Lower leg skin (tissue), 4 donors: ENCODE results near the gene GLB1L2. TPM values are rescaled to one million over a fixed set of nuclear protein-coding genes. Genes with fewer than 3 reads are reported as not detected.
A peak's percentile ranks its signal among the peaks of the same experiment; 100 is the strongest.

Source experiments
- DNase-seq, 2 donors: peaks; one replicate each; pipeline ENCODE4 v3.0.0-alpha.2; 2019; ENCODE audit warnings: low spot score in 2 of 2
- H3K4me3 ChIP-seq: fragments of 200-600 bp; sonication (generic); 2 replicates; pipeline ENCODE4 v1.5.1; 2017; ENCODE audit warnings: mild to moderate bottlenecking, low read depth; ENCODE audit not compliant: poor library complexity, severe bottlenecking
- POLR2A ChIP-seq, 2 donors: fragments of 450-650 bp; IDR thresholded peaks; one replicate each; pipeline ENCODE4 v1.6.1; 2016 to 2017; ENCODE audit warnings: antibody characterized with exemption in 2 of 2, mild to moderate bottlenecking in 1 of 2, moderate library complexity in 1 of 2
- WGBS, 2 donors: methylation state at CpG; one replicate each; pipeline ENCODE4 v1.1.5; 2018; 5-methylcytosine and 5-hydroxymethylcytosine counted together
- intact Hi-C: fragments of 100-400 bp; cut with DNase I; formaldehyde crosslinking; loops from one replicate; pipeline ENCODE4 v1.15.0; 2023; ENCODE audit warnings: low total_unique reads
- total RNA-seq, 4 donors: library from RNA; depleted of rRNA; stranded (reverse); fragments of >200 nt; gene quantifications; one replicate each; pipeline ENCODE4 v1.1.0, GENCODE V29; 2016
- TF ChIP-seq, protein P1 (sequence below), 3 donors: fragments of 450-650 bp; IDR thresholded peaks; one replicate each; pipeline ENCODE4 v1.5.1; 2016; ENCODE audit warnings: antibody characterized with exemption in 3 of 3, mild to moderate bottlenecking in 3 of 3, moderate library complexity in 2 of 3

The GLB1L2 gene
- total RNA-seq, 4 donors from 2014 or later, result 9.1 to 21.6 (median 15.1) TPM

GRCh38 chr11:134293119-134294113 lies 38.4 kb upstream of the GLB1L2 start:
- no peak overlapping the region for H3K4me3 ChIP-seq
- WGBS, 2 donors, result 75 to 81% methylated on average over 20 of the region's 20 CpGs
- peak in 1 of 2 donors; percentile 49 for DNase-seq
- no peak for TF ChIP-seq POLR2A (IDR thresholded peaks at IDR 0.05)
- TF ChIP-seq, protein P1, sequence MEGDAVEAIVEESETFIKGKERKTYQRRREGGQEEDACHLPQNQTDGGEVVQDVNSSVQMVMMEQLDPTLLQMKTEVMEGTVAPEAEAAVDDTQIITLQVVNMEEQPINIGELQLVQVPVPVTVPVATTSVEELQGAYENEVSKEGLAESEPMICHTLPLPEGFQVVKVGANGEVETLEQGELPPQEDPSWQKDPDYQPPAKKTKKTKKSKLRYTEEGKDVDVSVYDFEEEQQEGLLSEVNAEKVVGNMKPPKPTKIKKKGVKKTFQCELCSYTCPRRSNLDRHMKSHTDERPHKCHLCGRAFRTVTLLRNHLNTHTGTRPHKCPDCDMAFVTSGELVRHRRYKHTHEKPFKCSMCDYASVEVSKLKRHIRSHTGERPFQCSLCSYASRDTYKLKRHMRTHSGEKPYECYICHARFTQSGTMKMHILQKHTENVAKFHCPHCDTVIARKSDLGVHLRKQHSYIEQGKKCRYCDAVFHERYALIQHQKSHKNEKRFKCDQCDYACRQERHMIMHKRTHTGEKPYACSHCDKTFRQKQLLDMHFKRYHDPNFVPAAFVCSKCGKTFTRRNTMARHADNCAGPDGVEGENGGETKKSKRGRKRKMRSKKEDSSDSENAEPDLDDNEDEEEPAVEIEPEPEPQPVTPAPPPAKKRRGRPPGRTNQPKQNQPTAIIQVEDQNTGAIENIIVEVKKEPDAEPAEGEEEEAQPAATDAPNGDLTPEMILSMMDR (IDR thresholded peaks at IDR 0.05), result no peak
- intact Hi-C loops, result no loop called here

GRCh38 chr11:134294664-134295063 lies 37.1 kb upstream of the GLB1L2 start:
- no peak overlapping the region for H3K4me3 ChIP-seq
- TF ChIP-seq, protein P1 (IDR thresholded peaks at IDR 0.05), result no peak
- TF ChIP-seq POLR2A (IDR thresholded peaks at IDR 0.05), result no peak
- intact Hi-C loops, result no loop called here
- 89 to 91% methylated on average over 9 of the region's 9 CpGs for WGBS, 2 donors
- DNase-seq, result no peak

GRCh38 chr11:134312223-134312622 lies 19.6 kb upstream of the GLB1L2 start:
- H3K4me3 ChIP-seq, result no peak overlapping the region
- intact Hi-C loops, result no loop called here
- 85 to 88% methylated on average over 12 of the region's 12 CpGs for WGBS, 2 donors
- peak in 1 of 2 donors; percentile 77 for DNase-seq
- TF ChIP-seq, protein P1 (IDR thresholded peaks at IDR 0.05), result no peak
- no peak for TF ChIP-seq POLR2A (IDR thresholded peaks at IDR 0.05)

GRCh38 chr11:134312807-134313206 lies 19.0 kb upstream of the GLB1L2 start:
- DNase-seq, result peak in 1 of 2 donors; percentile 70
- TF ChIP-seq, protein P1 (IDR thresholded peaks at IDR 0.05), result no peak
- no peak for TF ChIP-seq POLR2A (IDR thresholded peaks at IDR 0.05)
- H3K4me3 ChIP-seq, result no peak overlapping the region
- intact Hi-C loops, result no loop called here
- WGBS, 2 donors, result 43 to 73% methylated on average over 4 to 5 of the region's 5 CpGs

DNA sequence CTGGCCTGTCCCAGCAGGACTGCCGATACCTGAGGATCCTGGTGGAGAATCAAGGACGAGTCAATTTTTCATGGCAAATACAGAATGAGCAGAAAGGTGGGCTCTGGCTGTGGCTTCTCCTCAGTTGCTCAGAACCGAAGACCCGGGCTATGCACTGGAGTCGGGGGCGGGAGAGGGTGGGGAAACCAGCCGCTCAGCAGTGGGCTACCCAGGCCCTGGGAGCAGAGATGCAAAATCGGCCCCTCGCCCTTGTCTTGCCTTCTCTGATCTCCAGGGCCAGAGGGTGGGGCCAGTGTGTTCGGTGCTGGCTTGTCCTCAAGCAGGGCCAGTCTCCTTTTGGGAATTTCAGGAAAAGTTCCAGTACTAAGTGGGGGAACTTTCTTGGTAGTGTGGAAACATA lies 18.4 kb upstream of the GLB1L2 start:
- H3K4me3 ChIP-seq, result no peak overlapping the region
- no peak for TF ChIP-seq POLR2A (IDR thresholded peaks at IDR 0.05)
- TF ChIP-seq, protein P1 (IDR thresholded peaks at IDR 0.05), result no peak
- intact Hi-C loops, result no loop called here
- DNase-seq, result peak in 1 of 2 donors; percentile 76
- WGBS, 2 donors, result 84 to 91% methylated on average over 10 of the region's 10 CpGs
